Muscle layer of duodenum (tissue), 2 donors: Measurements from ENCODE around the gene F2.

ENCODE experiments used
- H3K27ac ChIP-seq: one replicate; pipeline ENCODE4 v1.7.0; 2013; ENCODE audit warnings: mild to moderate bottlenecking, low read length
- H3K27me3 ChIP-seq: one replicate; pipeline ENCODE4 v1.7.0; 2013; ENCODE audit warnings: low read depth, mild to moderate bottlenecking, control low read depth, low read length
- H3K36me3 ChIP-seq, 2 donors: one replicate each; pipeline ENCODE4 v1.7.0; 2013; ENCODE audit warnings: low read length in 2 of 2, control low read depth in 1 of 2, mild to moderate bottlenecking in 1 of 2; ENCODE audit not compliant: insufficient read depth in 2 of 2, control insufficient read depth in 1 of 2
- H3K4me1 ChIP-seq, 2 donors: one replicate each; pipeline ENCODE4 v1.7.0; 2013; ENCODE audit warnings: low read length in 2 of 2, mild to moderate bottlenecking in 2 of 2, control low read depth in 1 of 2, moderate library complexity in 1 of 2; ENCODE audit not compliant: insufficient read depth in 2 of 2, control insufficient read depth in 1 of 2
- H3K4me3 ChIP-seq, 2 donors: one replicate each; pipeline ENCODE4 v1.7.0; 2013; ENCODE audit warnings: low read length in 2 of 2, low read depth in 1 of 2, mild to moderate bottlenecking in 1 of 2
- H3K9me3 ChIP-seq, 2 donors: one replicate each; pipeline ENCODE4 v1.7.0; 2013; ENCODE audit warnings: low read length in 2 of 2, control low read depth in 1 of 2, mild to moderate bottlenecking in 1 of 2; ENCODE audit not compliant: control insufficient read depth in 1 of 2
- donor health status: healthy.

The F2 gene

GRCh38 chr11:46759196-46759595 lies 40.2 kb downstream of the F2 start:
- H3K27ac ChIP-seq: no peak overlapping the region
- no peaks in the 10 kb centered on the region for H3K27me3 ChIP-seq
- H3K9me3 ChIP-seq: no peaks in the 10 kb centered on the region
- peaks cover 56 to 81% of the 10 kb centered on the region in 2 donors for H3K36me3 ChIP-seq
- H3K4me1 ChIP-seq: no peaks in the 10 kb centered on the region
- no peak overlapping the region for H3K4me3 ChIP-seq

DNA sequence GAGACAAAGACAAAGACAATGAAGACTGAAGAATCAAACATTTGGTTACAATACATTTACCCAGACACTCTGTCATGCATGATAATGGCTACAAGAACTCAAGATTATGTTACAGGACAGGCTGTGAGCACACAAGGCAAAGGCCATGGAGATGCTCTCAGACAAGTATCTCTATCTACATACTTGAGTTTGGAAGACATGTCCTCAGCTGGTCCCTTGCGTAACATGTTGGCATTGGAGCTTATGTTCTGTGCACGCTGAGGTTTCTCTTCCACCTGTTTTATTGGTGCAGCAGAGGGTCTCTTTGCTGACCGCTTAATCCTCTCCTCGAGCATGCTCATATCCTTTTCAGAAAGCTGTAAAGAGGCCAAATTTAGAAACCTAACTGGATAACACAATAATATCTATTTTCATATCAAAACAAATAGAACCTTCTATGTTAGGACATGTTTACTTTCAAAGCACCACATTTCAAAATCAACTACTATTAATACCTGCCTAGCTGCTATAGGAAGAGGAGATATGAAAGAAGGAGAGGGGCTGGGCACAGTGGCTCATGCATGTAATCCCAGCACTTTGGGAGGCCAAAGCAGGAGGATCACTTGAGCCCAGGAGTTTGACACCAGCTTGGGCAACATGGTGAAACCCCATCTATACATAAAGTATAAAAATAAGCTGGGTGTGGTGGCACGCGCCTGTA lies 41.6 kb downstream of the F2 start:
- no peak overlapping the region for H3K4me3 ChIP-seq
- no peaks in the 10 kb centered on the region for H3K27me3 ChIP-seq
- H3K4me1 ChIP-seq: no peaks in the 10 kb centered on the region
- peaks cover 48 to 83% of the 10 kb centered on the region in 2 donors for H3K36me3 ChIP-seq
- no peak overlapping the region for H3K27ac ChIP-seq
- no peaks in the 10 kb centered on the region for H3K9me3 ChIP-seq

- Histone ChIP-seq H3K4me3 (no peak overlapping the region), H3K27ac (no peak overlapping the region), H3K4me1 (no peaks in the 10 kb centered on the region), H3K27me3 (no peaks in the 10 kb centered on the region), H3K9me3 (no peaks in the 10 kb centered on the region), H3K36me3 (peaks cover 48 to 83% of the 10 kb centered on the region in 2 donors)
Measured at GRCh38 chr11:46761807-46762206, 42.8 kb downstream of the F2 start.

GRCh38 chr11:46762248-46762647 lies 43.2 kb downstream of the F2 start:
- no peak overlapping the region for H3K4me3 ChIP-seq
- peaks cover 48 to 81% of the 10 kb centered on the region in 2 donors for H3K36me3 ChIP-seq
- H3K9me3 ChIP-seq: no peaks in the 10 kb centered on the region
- no peaks in the 10 kb centered on the region for H3K27me3 ChIP-seq
- no peaks in the 10 kb centered on the region for H3K4me1 ChIP-seq
- no peak overlapping the region for H3K27ac ChIP-seq

DNA sequence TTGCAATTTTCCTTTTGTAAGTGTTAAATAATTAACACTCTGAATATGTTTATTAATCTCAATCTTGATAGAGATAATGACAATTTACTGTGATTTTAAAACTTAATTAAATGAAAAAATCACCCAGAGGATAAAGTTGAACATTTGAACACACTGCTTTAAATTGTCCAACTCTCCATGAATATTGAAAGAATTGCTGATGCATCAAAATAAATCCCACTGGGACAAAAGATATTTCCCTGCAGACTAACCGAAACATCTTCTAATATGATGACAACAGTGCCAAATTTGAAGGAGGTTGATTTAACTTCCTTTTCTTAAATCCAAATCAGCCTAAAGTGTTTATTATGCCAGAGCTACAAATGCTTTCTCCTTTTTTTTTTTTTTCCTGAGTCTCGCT lies 47.6 kb downstream of the F2 start:
- H3K4me3 ChIP-seq: no peak overlapping the region
- no peaks in the 10 kb centered on the region for H3K4me1 ChIP-seq
- no peaks in the 10 kb centered on the region for H3K9me3 ChIP-seq
- H3K27me3 ChIP-seq: no peaks in the 10 kb centered on the region
- no peak overlapping the region for H3K27ac ChIP-seq
- H3K36me3 ChIP-seq: peaks cover 46 to 78% of the 10 kb centered on the region in 2 donors

DNA sequence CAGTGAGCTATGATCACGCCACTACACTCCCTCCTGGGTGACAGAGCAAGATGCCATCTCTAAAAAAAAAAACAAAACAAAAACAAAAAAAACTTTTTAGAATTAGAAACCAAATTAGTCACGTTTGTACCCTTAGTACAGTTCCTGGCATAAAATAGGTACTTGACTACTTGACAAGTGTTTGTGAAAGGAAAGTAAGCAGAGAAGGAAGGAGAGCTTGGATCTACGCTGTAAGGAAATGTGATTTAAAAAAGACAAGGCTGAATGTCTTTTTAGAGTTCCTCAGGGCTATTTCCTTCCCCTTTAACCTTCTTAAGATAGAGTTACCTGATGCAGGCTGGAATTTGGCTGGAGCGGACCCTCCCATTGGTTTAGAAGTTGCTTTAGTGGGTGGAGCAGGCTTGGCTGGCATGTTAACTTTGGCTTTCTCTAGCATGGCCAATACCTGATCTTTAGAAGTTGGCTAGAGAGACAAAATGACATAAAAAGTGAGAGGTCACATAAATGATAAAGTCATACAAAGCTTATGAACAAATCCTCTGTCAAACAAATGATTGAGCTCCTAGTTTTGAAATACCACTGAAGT lies 50.7 kb downstream of the F2 start:
- H3K27me3 ChIP-seq: no peaks in the 10 kb centered on the region
- H3K27ac ChIP-seq: no peak overlapping the region

DNA sequence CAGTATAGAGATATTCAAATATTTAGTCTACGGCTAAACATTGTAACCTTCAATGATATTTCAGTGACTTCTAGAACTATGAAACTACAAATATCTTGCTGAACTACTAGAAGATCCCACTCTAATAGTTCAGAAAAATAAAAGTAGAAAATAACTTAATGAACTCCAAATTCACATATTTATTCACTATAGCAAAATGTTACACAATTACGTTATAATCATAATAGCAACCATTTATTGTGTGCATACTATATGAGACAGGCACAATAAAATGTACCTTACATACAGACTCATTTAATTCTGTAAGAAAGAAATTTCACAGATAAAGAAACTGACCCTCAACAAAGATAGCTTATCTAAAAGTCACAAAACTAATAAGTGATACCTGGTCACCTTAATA lies 57.9 kb downstream of the F2 start:
- Histone ChIP-seq H3K4me3 (no peak overlapping the region), H3K9me3 (no peaks in the 10 kb centered on the region), H3K27me3 (no peaks in the 10 kb centered on the region), H3K4me1 (no peaks in the 10 kb centered on the region), H3K27ac (no peak overlapping the region), H3K36me3 (peaks cover 28 to 50% of the 10 kb centered on the region in 2 donors)

More for the DNA sequence above, 50.7 kb downstream of the F2 start:
- no peaks in the 10 kb centered on the region for H3K9me3 ChIP-seq
- peaks cover 27 to 52% of the 10 kb centered on the region in 2 donors for H3K36me3 ChIP-seq
- no peaks in the 10 kb centered on the region for H3K4me1 ChIP-seq
- H3K4me3 ChIP-seq: no peak overlapping the region

DNA sequence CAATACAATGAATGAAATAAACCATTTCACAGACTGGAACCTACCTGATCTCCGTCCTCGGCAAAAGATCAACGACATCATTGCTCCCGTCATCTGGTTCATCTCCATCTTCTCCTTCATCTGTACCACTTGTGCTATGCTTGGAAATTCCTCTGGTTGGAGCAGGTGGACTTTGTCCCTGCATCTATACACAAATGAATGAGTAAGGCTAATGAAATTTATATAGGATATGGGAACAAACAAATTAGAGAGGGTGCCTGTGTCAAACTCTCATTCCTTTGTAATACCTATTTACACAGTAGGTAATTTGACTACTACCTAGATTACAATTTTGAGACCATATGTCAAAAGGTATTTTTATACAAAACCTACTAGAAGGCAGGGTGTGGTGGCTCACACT lies 59.4 kb downstream of the F2 start:
- no peaks in the 10 kb centered on the region for H3K27me3 ChIP-seq
- no peak overlapping the region for H3K27ac ChIP-seq
- peaks cover 42 to 61% of the 10 kb centered on the region in 2 donors for H3K36me3 ChIP-seq

More for the DNA sequence above, 59.4 kb downstream of the F2 start:
- Histone ChIP-seq H3K4me3 (no peak overlapping the region), H3K4me1 (no peaks in the 10 kb centered on the region), H3K9me3 (no peaks in the 10 kb centered on the region)
